ENCODE measurements around the gene NEMF.
"Not testable (repeated sequence)": the region's sequence is repeated elsewhere in the genome, so short reads cannot be mapped to it uniquely, and the experiment has no call there.

The NEMF gene

GRCh38 chr14:49852301-49853157 is at the start of gene NEMF:
TSS of gene NEMF (minus strand) at chr14:49852788. CDS start at chr14:49852753, 35 bp downstream.
- peak; percentile 64 to 81 (median 68) for DNase-seq (ENCODE audit: low read depth in 4 of 4, low spot score in 1 of 4)

GRCh38 chr14:49900973-49901372 is 48.4 kb upstream of the NEMF start:
- DNase-seq (ENCODE audit: low read depth in 4 of 4, low spot score in 1 of 4), result no peak

GRCh38 chr14:49898485-49898884 is 45.9 kb upstream of the NEMF start:
- DNase-seq (ENCODE audit: low read depth in 4 of 4, low spot score in 1 of 4), result no peak

GRCh38 chr14:49897965-49898364 is 45.4 kb upstream of the NEMF start:
- DNase-seq (ENCODE audit: low read depth in 4 of 4, low spot score in 1 of 4), result no peak

- no peak for DNase-seq (ENCODE audit: low read depth in 4 of 4, low spot score in 1 of 4)
These were observed 44.8 kb upstream of the NEMF start for GRCh38 chr14:49897414-49897813.

GRCh38 chr14:49896966-49897365 is 44.4 kb upstream of the NEMF start:
- DNase-seq (ENCODE audit: low read depth in 4 of 4, low spot score in 1 of 4), result no peak

GRCh38 chr14:49896272-49896671 is 43.7 kb upstream of the NEMF start:
- DNase-seq (ENCODE audit: low read depth in 4 of 4, low spot score in 1 of 4), result not testable (repeated sequence)

GRCh38 chr14:49895480-49895879 is 42.9 kb upstream of the NEMF start:
- no peak for DNase-seq (ENCODE audit: low read depth in 4 of 4, low spot score in 1 of 4)

- DNase-seq (ENCODE audit: low read depth in 4 of 4, low spot score in 1 of 4), result not testable (repeated sequence)
These were observed 41.9 kb upstream of the NEMF start for GRCh38 chr14:49894214-49895107.

GRCh38 chr14:49893309-49894213 is 41.0 kb upstream of the NEMF start:
- DNase-seq (ENCODE audit: low read depth in 4 of 4, low spot score in 1 of 4), result peak; percentile 52 to 75 (median 63)

GRCh38 chr14:49892636-49893308 is 40.2 kb upstream of the NEMF start, which contains the start of gene ARF6:
TSS of gene ARF6 (plus strand) at chr14:49893082. CDS start at chr14:49893737, 655 bp downstream.
- DNase-seq (ENCODE audit: low read depth in 4 of 4, low spot score in 1 of 4), result peak; percentile 93 to 97 (median 94)

- DNase-seq (ENCODE audit: low read depth in 4 of 4, low spot score in 1 of 4), result peak in 3 of 4 experiments; percentile 25 to 28 (median 26)
These were observed 39.7 kb upstream of the NEMF start for GRCh38 chr14:49892301-49892635.

GRCh38 chr14:49888293-49888692 is 35.7 kb upstream of the NEMF start:
- no peak for DNase-seq (ENCODE audit: low read depth in 4 of 4, low spot score in 1 of 4)

- no peak for DNase-seq (ENCODE audit: low read depth in 4 of 4, low spot score in 1 of 4)
These were observed 33.9 kb upstream of the NEMF start for GRCh38 chr14:49886523-49886922.

GRCh38 chr14:49882826-49883694 is 30.5 kb upstream of the NEMF start:
- DNase-seq (ENCODE audit: low read depth in 4 of 4, low spot score in 1 of 4), result no peak

- no peak for DNase-seq (ENCODE audit: low read depth in 4 of 4, low spot score in 1 of 4)
These were observed 28.9 kb upstream of the NEMF start for GRCh38 chr14:49881350-49882001.

- DNase-seq (ENCODE audit: low read depth in 4 of 4, low spot score in 1 of 4), result no peak
These were observed 27.9 kb upstream of the NEMF start for GRCh38 chr14:49880267-49881064.

- DNase-seq (ENCODE audit: low read depth in 4 of 4, low spot score in 1 of 4), result peak in 1 of 4 experiments; percentile 50
These were observed 27.1 kb upstream of the NEMF start for GRCh38 chr14:49879646-49880204.
